Testis (tissue), 3 donors: Measurements from ENCODE around the gene WNT6. TPM values are rescaled to one million over a fixed set of nuclear protein-coding genes. Genes with fewer than 3 reads are reported as not detected.

Experiments used
- DNase-seq: peaks from one replicate; pipeline ENCODE4 v3.0.0-alpha.2; 2019
- H3K27ac ChIP-seq, 2 donors: fragments of 200-600 bp; sonication (generic); one replicate each; pipeline ENCODE4 v1.5.1; 2019
- H3K27me3 ChIP-seq: fragments of 200-600 bp; sonication (generic); one replicate; pipeline ENCODE4 v1.5.1; 2019
- H3K36me3 ChIP-seq: fragments of 200-600 bp; sonication (generic); one replicate; pipeline ENCODE4 v1.5.1; 2017; ENCODE audit warnings: low read depth; ENCODE audit errors: missing control alignments
- H3K4me1 ChIP-seq: fragments of 200-600 bp; sonication (generic); one replicate; pipeline ENCODE4 v1.5.1; 2019
- H3K4me3 ChIP-seq, 2 donors: fragments of 200-600 bp; sonication (generic); one replicate each; pipeline ENCODE4 v1.5.1; 2017 to 2019
- H3K9me3 ChIP-seq: fragments of 200-600 bp; sonication (generic); one replicate; pipeline ENCODE4 v1.5.1; 2017
- CTCF ChIP-seq, 3 experiments: fragments of 450-650 bp in 2 of 3; fragments of 200-600 bp in 1 of 3; sonication (generic) in 1 of 3; IDR thresholded peaks; one replicate each; pipeline ENCODE4 v1.5.1; 2016 to 2019; ENCODE audit warnings: antibody characterized with exemption in 3 of 3, mild to moderate bottlenecking in 2 of 3, moderate library complexity in 1 of 3
- POLR2A ChIP-seq: fragments of 450-650 bp; IDR thresholded peaks from one replicate; pipeline ENCODE4 v1.6.1; 2017; ENCODE audit warnings: antibody characterized with exemption, mild to moderate bottlenecking, moderate library complexity
- WGBS, 2 donors: methylation state at CpG; one replicate each; pipeline ENCODE4 v1.1.5; 2018; 5-methylcytosine and 5-hydroxymethylcytosine counted together
- intact Hi-C: fragments of 100-400 bp; cut with DNase I; formaldehyde crosslinking; loops from one replicate; pipeline ENCODE4 v1.15.1; 2023; ENCODE audit warnings: low total_unique reads
- polyA plus RNA-seq: library from polyadenylated mRNA; stranded (reverse); fragments of 350-450 nt; fragmentation: Illumina TruSeq; extraction: RNeasy Lipid Tissue Mini Kit (QIAGEN cat#74804); gene quantifications from one replicate; pipeline ENCODE4 v1.2.3, GENCODE V29; 2014; ENCODE audit warnings: low read depth, low replicate concordance; ENCODE audit not compliant: insufficient read depth
- total RNA-seq, 2 donors: library from RNA; depleted of rRNA; stranded (reverse); fragments of >200 nt; gene quantifications; one replicate each; pipeline ENCODE4 v1.2.3, GENCODE V29; 2016

Gene WNT6
- total and polyA plus RNA-seq, 3 donors from 2014 or later, result 2.7 to 46.5 (median 5.5) TPM

DNA sequence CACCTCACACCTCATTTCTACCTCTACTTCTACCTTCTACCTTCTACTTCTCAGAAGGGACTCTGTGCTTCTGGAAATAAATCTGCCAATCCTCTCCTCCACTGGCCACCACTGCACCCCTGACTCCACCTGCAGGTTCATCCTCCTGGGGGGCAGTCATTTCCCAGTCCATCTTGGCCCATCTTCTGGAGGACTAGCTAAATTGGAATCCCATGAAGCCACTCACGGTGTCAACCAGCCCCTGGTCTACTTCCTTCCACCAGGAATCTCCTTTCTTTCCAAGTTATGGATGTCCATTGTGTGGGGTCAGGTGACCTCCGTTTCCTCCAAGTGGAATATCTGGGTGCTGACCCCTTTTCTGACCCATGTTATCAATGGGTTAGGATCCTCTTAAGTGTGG, 24.9 kb downstream of the WNT6 start:
- H3K4me1 ChIP-seq, result peaks cover 16% of the 10 kb centered on the region
- H3K27me3 ChIP-seq, result no peaks in the 10 kb centered on the region
- no peak overlapping the region for H3K27ac ChIP-seq
- 79 to 80% methylated on average over 2 of the region's 2 CpGs for WGBS, 2 donors
- H3K36me3 ChIP-seq, result no peaks in the 10 kb centered on the region
- DNase-seq, result no peak
- TF ChIP-seq POLR2A (no peak), CTCF (IDR thresholded peaks at IDR 0.05) (no peak)
- intact Hi-C loops, result no loop called here
- H3K9me3 ChIP-seq, result no peaks in the 10 kb centered on the region
- no peak overlapping the region for H3K4me3 ChIP-seq

GRCh38 chr2:218885981-218886947, 26.7 kb downstream of the WNT6 start:
- H3K4me3 ChIP-seq, result no peak overlapping the region
- no peaks in the 10 kb centered on the region for H3K27me3 ChIP-seq
- no peaks in the 10 kb centered on the region for H3K4me1 ChIP-seq
- intact Hi-C loops, result no loop called here
- WGBS, 2 donors, result 58 to 76% methylated on average over 11 to 12 of the region's 12 CpGs
- no peak overlapping the region for H3K27ac ChIP-seq
- TF ChIP-seq POLR2A (no peak), CTCF (IDR thresholded peaks at IDR 0.05) (no peak)
- no peaks in the 10 kb centered on the region for H3K9me3 ChIP-seq
- no peak for DNase-seq
- H3K36me3 ChIP-seq, result no peaks in the 10 kb centered on the region

GRCh38 chr2:218887079-218887478, 27.5 kb downstream of the WNT6 start:
- WGBS, 2 donors, result 87 to 92% methylated on average over 3 of the region's 3 CpGs
- no peak overlapping the region for H3K27ac ChIP-seq
- intact Hi-C loops, result no loop called here
- H3K36me3 ChIP-seq, result no peaks in the 10 kb centered on the region
- H3K9me3 ChIP-seq, result no peaks in the 10 kb centered on the region
- no peaks in the 10 kb centered on the region for H3K4me1 ChIP-seq
- H3K4me3 ChIP-seq, result no peak overlapping the region
- DNase-seq, result no peak
- no peaks in the 10 kb centered on the region for H3K27me3 ChIP-seq
- TF ChIP-seq POLR2A, result no peak
- TF ChIP-seq CTCF (IDR thresholded peaks at IDR 0.05), result no peak

DNA sequence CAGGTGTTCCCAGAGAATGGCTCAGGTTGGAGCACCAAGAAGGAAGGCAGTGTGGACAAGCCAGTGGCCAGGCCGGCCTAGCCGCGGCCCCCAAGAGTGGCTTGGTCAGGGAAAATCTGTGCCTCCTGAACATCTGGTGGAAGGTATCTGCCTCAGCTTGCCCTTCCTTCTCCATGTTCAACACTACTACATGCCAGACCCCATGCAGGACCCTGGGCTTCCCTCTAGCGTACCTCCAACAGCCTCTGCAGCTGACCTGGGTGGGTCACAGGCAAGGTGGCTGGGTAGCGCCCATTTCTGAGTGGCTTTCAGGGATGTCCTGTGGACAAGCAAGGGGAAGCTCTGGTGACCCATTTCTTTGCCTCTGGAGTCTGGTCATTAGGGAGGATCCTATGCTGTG, 28.7 kb downstream of the WNT6 start:
- no peaks in the 10 kb centered on the region for H3K36me3 ChIP-seq
- H3K4me3 ChIP-seq, result no peak overlapping the region
- H3K27ac ChIP-seq, result no peak overlapping the region
- WGBS, 2 donors, result 95% methylated on average over 5 of the region's 5 CpGs
- intact Hi-C loops, result no loop called here
- TF ChIP-seq CTCF (IDR thresholded peaks at IDR 0.05) (no peak), POLR2A (no peak)
- no peaks in the 10 kb centered on the region for H3K27me3 ChIP-seq
- H3K9me3 ChIP-seq, result no peaks in the 10 kb centered on the region
- peaks cover 3% of the 10 kb centered on the region for H3K4me1 ChIP-seq
- DNase-seq, result no peak

DNA sequence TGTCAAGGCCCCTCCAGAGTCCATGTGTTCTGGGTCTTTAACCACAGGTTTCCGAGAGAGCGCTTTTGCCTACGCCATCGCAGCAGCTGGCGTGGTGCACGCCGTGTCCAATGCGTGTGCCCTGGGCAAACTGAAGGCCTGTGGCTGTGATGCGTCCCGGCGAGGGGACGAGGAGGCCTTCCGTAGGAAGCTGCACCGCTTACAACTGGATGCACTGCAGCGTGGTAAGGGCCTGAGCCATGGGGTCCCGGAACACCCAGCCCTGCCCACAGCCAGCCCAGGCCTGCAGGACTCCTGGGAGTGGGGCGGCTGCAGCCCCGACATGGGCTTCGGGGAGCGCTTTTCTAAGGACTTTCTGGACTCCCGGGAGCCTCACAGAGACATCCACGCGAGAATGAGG, 30.3 kb downstream of the WNT6 start:
- WGBS, 2 donors, result 83 to 90% methylated on average over 2 to 23 of the region's 23 CpGs
- no peaks in the 10 kb centered on the region for H3K36me3 ChIP-seq
- no peaks in the 10 kb centered on the region for H3K9me3 ChIP-seq
- DNase-seq, result no peak
- intact Hi-C loops, result no loop called here
- peaks cover 3% of the 10 kb centered on the region for H3K4me1 ChIP-seq
- no peaks in the 10 kb centered on the region for H3K27me3 ChIP-seq
- no peak for TF ChIP-seq POLR2A
- TF ChIP-seq CTCF (IDR thresholded peaks at IDR 0.05), result no peak
- H3K4me3 ChIP-seq, result no peak overlapping the region
- H3K27ac ChIP-seq, result no peak overlapping the region
